Stimulated activated CD4-positive, alpha-beta T cell treated with anti-CD3 and anti-CD28 coated beads, Interleukin-1b, Interleukin-23, amount 100 ng/mL, for 1 hour (primary cell): ENCODE measurements around the gene GHR.
"Not testable (repeated sequence)": the region's sequence is repeated elsewhere in the genome, so short reads cannot be mapped to it uniquely, and the experiment has no call there.

Experiments
- DNase-seq, 2 donors: peaks; one replicate each; pipeline ENCODE4 v3.0.0-alpha.2; 2020; ENCODE audit warnings: low read depth in 2 of 2

The GHR gene

GRCh38 chr5:42645138-42645537 is 221.9 kb downstream of the GHR start:
- DNase-seq, result no peak

- no peak for DNase-seq
Observed at GRCh38 chr5:42648036-42648435, 224.8 kb downstream of the GHR start.

- no peak for DNase-seq
Observed at GRCh38 chr5:42648915-42649314, 225.7 kb downstream of the GHR start.

GRCh38 chr5:42650084-42650483 is 226.8 kb downstream of the GHR start:
- DNase-seq, result no peak

- no peak for DNase-seq
Observed at GRCh38 chr5:42653705-42654104, 230.5 kb downstream of the GHR start.

GRCh38 chr5:42654645-42655044 is 231.4 kb downstream of the GHR start:
- no peak for DNase-seq

- no peak for DNase-seq
Observed at GRCh38 chr5:42655982-42656650, 232.9 kb downstream of the GHR start.

- DNase-seq, result no peak
Observed at GRCh38 chr5:42656651-42657015, 233.4 kb downstream of the GHR start.

GRCh38 chr5:42659869-42660268 is 236.6 kb downstream of the GHR start:
- not testable (repeated sequence) for DNase-seq

- no peak for DNase-seq
Observed at GRCh38 chr5:42665857-42666256, 242.6 kb downstream of the GHR start.

- no peak for DNase-seq
Observed at GRCh38 chr5:42666869-42667268, 243.6 kb downstream of the GHR start.

- DNase-seq, result no peak
Observed at GRCh38 chr5:42668254-42668653, 245.0 kb downstream of the GHR start.

- no peak for DNase-seq
Observed at GRCh38 chr5:42672925-42673324, 249.7 kb downstream of the GHR start.

GRCh38 chr5:42675602-42676001 is 252.4 kb downstream of the GHR start:
- DNase-seq, result no peak

- DNase-seq, result no peak
Observed at GRCh38 chr5:42676362-42676761, 253.1 kb downstream of the GHR start.

GRCh38 chr5:42677156-42677842 is 254.1 kb downstream of the GHR start:
- DNase-seq, result no peak

GRCh38 chr5:42680046-42680445 is 256.8 kb downstream of the GHR start:
- no peak for DNase-seq

GRCh38 chr5:42685078-42685477 is 261.8 kb downstream of the GHR start:
- not testable (repeated sequence) for DNase-seq

GRCh38 chr5:42689391-42689790 is 266.2 kb downstream of the GHR start:
- no peak for DNase-seq

- DNase-seq, result no peak
Observed at GRCh38 chr5:42691413-42691937, 268.2 kb downstream of the GHR start.

- DNase-seq, result no peak
Observed at GRCh38 chr5:42701351-42702059, 278.3 kb downstream of the GHR start.

- DNase-seq, result no peak
Observed at GRCh38 chr5:42703238-42703637, 280.0 kb downstream of the GHR start.

- DNase-seq, result no peak
Observed at GRCh38 chr5:42715785-42716184, 292.5 kb downstream of the GHR start.
